WTC11 (cell line): Measurements from ENCODE around the gene IL1RAPL2. TPM values are rescaled to one million over a fixed set of nuclear protein-coding genes. Genes with fewer than 3 reads are reported as not detected.

ENCODE experiments used
- ATAC-seq: fragments of 200-7000 bp; cut with Tn5 transposase; 2 replicates; pipeline ENCODE4 v1.10.0; 2021; ENCODE audit warnings: mild to moderate bottlenecking, moderate library complexity
- CTCF ChIA-PET: fragments of 300-600 bp; sonication (Branson Sonifier 250); formaldehyde crosslinking; loops from one replicate; lab custom pipeline; 2021; ENCODE audit warnings: antibody characterized with exemption; lab: Charles Lee
- POLR2A ChIA-PET: fragments of 350-600 bp; sonication (Branson Sonifier 250); formaldehyde crosslinking; loops from one replicate; lab custom pipeline; 2021; ENCODE audit warnings: antibody characterized with exemption; lab: Charles Lee
- DNase-seq: peaks from one replicate; pipeline ENCODE4 v3.0.0; 2021; ENCODE audit warnings: low spot score
- H3K27ac Mint-ChIP-seq: 2 replicates; pipeline ENCODE4 v1.8.0; 2021; ENCODE audit warnings: mixed read lengths
- H3K27me3 Mint-ChIP-seq: 2 replicates; pipeline ENCODE4 v1.8.0; 2021; ENCODE audit warnings: low read depth, mild to moderate bottlenecking, moderate library complexity, mixed read lengths
- H3K36me3 Mint-ChIP-seq: 2 replicates; pipeline ENCODE4 v1.8.0; 2021; ENCODE audit warnings: mixed read lengths
- H3K4me1 Mint-ChIP-seq: 2 replicates; pipeline ENCODE4 v1.8.0; 2022; ENCODE audit warnings: mixed read lengths
- H3K4me3 Mint-ChIP-seq: 2 replicates; pipeline ENCODE4 v1.8.0; 2021; ENCODE audit warnings: mild to moderate bottlenecking, moderate library complexity, mixed read lengths
- H3K9me3 Mint-ChIP-seq: 2 replicates; pipeline ENCODE4 v1.8.0; 2021; ENCODE audit warnings: mixed read lengths
- AFF4 ChIP-seq: sonication (generic); formaldehyde crosslinking; IDR thresholded peaks from 2 replicates; pipeline ENCODE4 v1.8.1; 2023; ENCODE audit warnings: mild to moderate bottlenecking, missing genetic modification reagents, borderline replicate concordance
- ATF1 ChIP-seq: sonication (generic); formaldehyde crosslinking; IDR thresholded peaks from 2 replicates; pipeline ENCODE4 v1.8.1; 2023; ENCODE audit warnings: mild to moderate bottlenecking, moderate library complexity, missing genetic modification reagents
- ATF3 ChIP-seq: sonication (generic); formaldehyde crosslinking; conservative IDR thresholded peaks from 2 replicates; pipeline ENCODE4 v1.8.1; 2022; ENCODE audit warnings: mild to moderate bottlenecking, missing genetic modification reagents
- ATF6 ChIP-seq: sonication (generic); formaldehyde crosslinking; IDR thresholded peaks from 2 replicates; pipeline ENCODE4 v1.8.1; 2023; ENCODE audit warnings: mild to moderate bottlenecking, missing genetic modification reagents
- FOXJ3 ChIP-seq: sonication (generic); formaldehyde crosslinking; IDR thresholded peaks from 2 replicates; pipeline ENCODE4 v1.9.0; 2021; ENCODE audit warnings: missing genetic modification reagents, mild to moderate bottlenecking, borderline replicate concordance
- FOXK1 ChIP-seq: sonication (generic); formaldehyde crosslinking; IDR thresholded peaks from 2 replicates; pipeline ENCODE4 v1.8.0; 2022; ENCODE audit warnings: mild to moderate bottlenecking, moderate library complexity, missing genetic modification reagents
- GTF2I ChIP-seq: fragments of 250-450 bp; sonication (Bioruptor Pico); conservative IDR thresholded peaks from 2 replicates; pipeline ENCODE4 v1.4.0; 2021; ENCODE audit warnings: mild to moderate bottlenecking
- HMGA2 ChIP-seq: fragments of 250-450 bp; sonication (Bioruptor Pico); IDR thresholded peaks from 2 replicates; pipeline ENCODE4 v1.4.0; 2021; ENCODE audit warnings: mild to moderate bottlenecking, moderate library complexity
- IRF2 ChIP-seq: sonication (generic); formaldehyde crosslinking; IDR thresholded peaks from 2 replicates; pipeline ENCODE4 v1.8.0; 2022; ENCODE audit warnings: low read depth, missing genetic modification reagents, borderline replicate concordance
- NFATC4 ChIP-seq: fragments of 250-450 bp; sonication (Bioruptor Pico); IDR thresholded peaks from 2 replicates; pipeline ENCODE4 v1.9.0; 2021; ENCODE audit warnings: mild to moderate bottlenecking
- PRDM15 ChIP-seq: sonication (generic); formaldehyde crosslinking; IDR thresholded peaks from 2 replicates; pipeline ENCODE4 v1.8.0; 2022; ENCODE audit warnings: missing genetic modification reagents
- SOX15 ChIP-seq: fragments of 250-450 bp; sonication (Bioruptor Pico); IDR thresholded peaks from 2 replicates; pipeline ENCODE4 v1.9.0; 2021; ENCODE audit warnings: mild to moderate bottlenecking
- SP1 ChIP-seq: sonication (generic); formaldehyde crosslinking; conservative IDR thresholded peaks from 2 replicates; pipeline ENCODE4 v1.8.1; 2022; ENCODE audit warnings: missing genetic modification reagents
- STAT6 ChIP-seq: sonication (generic); formaldehyde crosslinking; conservative IDR thresholded peaks from 2 replicates; pipeline ENCODE4 v1.8.1; 2023; ENCODE audit warnings: mild to moderate bottlenecking, low read depth, missing genetic modification reagents, moderate library complexity
- TCF7 ChIP-seq: sonication (generic); formaldehyde crosslinking; IDR thresholded peaks from 2 replicates; pipeline ENCODE4 v1.8.0; 2022; ENCODE audit warnings: mild to moderate bottlenecking, low read depth, missing genetic modification reagents, moderate library complexity
- ZMAT4 ChIP-seq: fragments of 250-450 bp; sonication (Bioruptor Pico); IDR thresholded peaks from 2 replicates; pipeline ENCODE4 v1.9.0; 2021; ENCODE audit warnings: mild to moderate bottlenecking
- ZNF423 ChIP-seq: fragments of 250-450 bp; sonication (Bioruptor Pico); IDR thresholded peaks from 2 replicates; pipeline ENCODE4 v2.1.2; 2022; ENCODE audit warnings: mild to moderate bottlenecking, moderate library complexity
- total RNA-seq: library from RNA; stranded (reverse); gene quantifications from 3 replicates; pipeline ENCODE4 v1.2.3, GENCODE V29; 2021
- TF ChIP-seq, protein P1 (sequence below): sonication (generic); formaldehyde crosslinking; IDR thresholded peaks from 2 replicates; pipeline ENCODE4 v1.8.1; 2023; ENCODE audit warnings: mild to moderate bottlenecking, missing genetic modification reagents, moderate library complexity
- TF ChIP-seq, protein P2 (sequence below): fragments of 200-600 bp; IDR thresholded peaks from 2 replicates; pipeline ENCODE4 v1.8.0; 2022; ENCODE audit warnings: antibody characterized with exemption
- TF ChIP-seq, protein P3 (sequence below): fragments of 250-450 bp; sonication (Bioruptor Pico); IDR thresholded peaks from 2 replicates; pipeline ENCODE4 v1.9.0; 2021; ENCODE audit warnings: moderate library complexity, mild to moderate bottlenecking, inconsistent platforms, borderline replicate concordance

Gene IL1RAPL2
- total RNA-seq, 1 experiment from 2014 or later: 0.09 TPM

- no peak for TF ChIP-seq ATF6 (CRISPR knock-in tag)
These were observed 237.2 kb downstream of the IL1RAPL2 start (continued) for GRCh38 chrX:104803219-104803618.

GRCh38 chrX:104806346-104806745 lies 240.3 kb downstream of the IL1RAPL2 start:
- no peak overlapping the region for H3K27ac Mint-ChIP-seq
- CTCF ChIA-PET: no interaction called here
- H3K4me3 Mint-ChIP-seq: no peak overlapping the region
- no peak for TF ChIP-seq ZMAT4 (CRISPR knock-in tag)
- TF ChIP-seq IRF2: no peak
- no peak for TF ChIP-seq FOXK1 (CRISPR knock-in tag)
- TF ChIP-seq, protein P1, sequence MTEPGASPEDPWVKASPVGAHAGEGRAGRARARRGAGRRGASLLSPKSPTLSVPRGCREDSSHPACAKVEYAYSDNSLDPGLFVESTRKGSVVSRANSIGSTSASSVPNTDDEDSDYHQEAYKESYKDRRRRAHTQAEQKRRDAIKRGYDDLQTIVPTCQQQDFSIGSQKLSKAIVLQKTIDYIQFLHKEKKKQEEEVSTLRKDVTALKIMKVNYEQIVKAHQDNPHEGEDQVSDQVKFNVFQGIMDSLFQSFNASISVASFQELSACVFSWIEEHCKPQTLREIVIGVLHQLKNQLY (CRISPR knock-in tag): no peak
- no peak for TF ChIP-seq SOX15
- TF ChIP-seq PRDM15 (CRISPR knock-in tag): no peak
- TF ChIP-seq, protein P2, sequence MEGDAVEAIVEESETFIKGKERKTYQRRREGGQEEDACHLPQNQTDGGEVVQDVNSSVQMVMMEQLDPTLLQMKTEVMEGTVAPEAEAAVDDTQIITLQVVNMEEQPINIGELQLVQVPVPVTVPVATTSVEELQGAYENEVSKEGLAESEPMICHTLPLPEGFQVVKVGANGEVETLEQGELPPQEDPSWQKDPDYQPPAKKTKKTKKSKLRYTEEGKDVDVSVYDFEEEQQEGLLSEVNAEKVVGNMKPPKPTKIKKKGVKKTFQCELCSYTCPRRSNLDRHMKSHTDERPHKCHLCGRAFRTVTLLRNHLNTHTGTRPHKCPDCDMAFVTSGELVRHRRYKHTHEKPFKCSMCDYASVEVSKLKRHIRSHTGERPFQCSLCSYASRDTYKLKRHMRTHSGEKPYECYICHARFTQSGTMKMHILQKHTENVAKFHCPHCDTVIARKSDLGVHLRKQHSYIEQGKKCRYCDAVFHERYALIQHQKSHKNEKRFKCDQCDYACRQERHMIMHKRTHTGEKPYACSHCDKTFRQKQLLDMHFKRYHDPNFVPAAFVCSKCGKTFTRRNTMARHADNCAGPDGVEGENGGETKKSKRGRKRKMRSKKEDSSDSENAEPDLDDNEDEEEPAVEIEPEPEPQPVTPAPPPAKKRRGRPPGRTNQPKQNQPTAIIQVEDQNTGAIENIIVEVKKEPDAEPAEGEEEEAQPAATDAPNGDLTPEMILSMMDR: no peak
- TF ChIP-seq ATF1 (CRISPR knock-in tag): no peak
- no peak for TF ChIP-seq ATF3 (CRISPR knock-in tag)
- no peak for TF ChIP-seq HMGA2 (CRISPR knock-in tag)
- TF ChIP-seq AFF4 (CRISPR knock-in tag): no peak
- no peak for TF ChIP-seq ZNF423 (CRISPR knock-in tag)
- TF ChIP-seq SP1 (CRISPR knock-in tag): no peak
- no peak for TF ChIP-seq GTF2I (CRISPR knock-in tag)
- TF ChIP-seq TCF7: no peak
- no peak for TF ChIP-seq STAT6 (CRISPR knock-in tag)
- TF ChIP-seq, protein P3, sequence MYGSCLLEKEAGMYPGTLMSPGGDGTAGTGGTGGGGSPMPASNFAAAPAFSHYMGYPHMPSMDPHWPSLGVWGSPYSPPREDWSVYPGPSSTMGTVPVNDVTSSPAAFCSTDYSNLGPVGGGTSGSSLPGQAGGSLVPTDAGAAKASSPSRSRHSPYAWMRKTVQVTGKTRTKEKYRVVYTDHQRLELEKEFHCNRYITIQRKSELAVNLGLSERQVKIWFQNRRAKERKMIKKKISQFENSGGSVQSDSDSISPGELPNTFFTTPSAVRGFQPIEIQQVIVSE: no peak
- TF ChIP-seq FOXJ3: no peak
- TF ChIP-seq NFATC4 (CRISPR knock-in tag): no peak
- TF ChIP-seq, all 79 proteins: peak for 0
- Mint-ChIP-seq H3K36me3 (no peaks in the 10 kb centered on the region), H3K4me1 (peaks cover 12% of the 10 kb centered on the region), H3K9me3 (peaks cover 6% of the 10 kb centered on the region), H3K27me3 (no peaks in the 10 kb centered on the region)
- DNase-seq: no peak
- no peak for ATAC-seq
- POLR2A ChIA-PET: no interaction called here
